Measurements from ENCODE around the gene ZNF784.

- no peak for TF ChIP-seq BCL11A (IDR thresholded peaks at IDR 0.05; ENCODE audit: low read depth, low read length)
- TF ChIP-seq, protein P1, sequence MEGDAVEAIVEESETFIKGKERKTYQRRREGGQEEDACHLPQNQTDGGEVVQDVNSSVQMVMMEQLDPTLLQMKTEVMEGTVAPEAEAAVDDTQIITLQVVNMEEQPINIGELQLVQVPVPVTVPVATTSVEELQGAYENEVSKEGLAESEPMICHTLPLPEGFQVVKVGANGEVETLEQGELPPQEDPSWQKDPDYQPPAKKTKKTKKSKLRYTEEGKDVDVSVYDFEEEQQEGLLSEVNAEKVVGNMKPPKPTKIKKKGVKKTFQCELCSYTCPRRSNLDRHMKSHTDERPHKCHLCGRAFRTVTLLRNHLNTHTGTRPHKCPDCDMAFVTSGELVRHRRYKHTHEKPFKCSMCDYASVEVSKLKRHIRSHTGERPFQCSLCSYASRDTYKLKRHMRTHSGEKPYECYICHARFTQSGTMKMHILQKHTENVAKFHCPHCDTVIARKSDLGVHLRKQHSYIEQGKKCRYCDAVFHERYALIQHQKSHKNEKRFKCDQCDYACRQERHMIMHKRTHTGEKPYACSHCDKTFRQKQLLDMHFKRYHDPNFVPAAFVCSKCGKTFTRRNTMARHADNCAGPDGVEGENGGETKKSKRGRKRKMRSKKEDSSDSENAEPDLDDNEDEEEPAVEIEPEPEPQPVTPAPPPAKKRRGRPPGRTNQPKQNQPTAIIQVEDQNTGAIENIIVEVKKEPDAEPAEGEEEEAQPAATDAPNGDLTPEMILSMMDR (IDR thresholded peaks at IDR 0.05 in 2 of 3, conservative IDR thresholded peaks at IDR 0.05 in 1 of 3; ENCODE audit: control insufficient read depth in 2 of 3, extremely low read depth in 1 of 3, insufficient read depth in 1 of 3, low read depth in 3 of 3, low read length in 3 of 3), result no peak
- TF ChIP-seq TBL1XR1 (IDR thresholded peaks at IDR 0.05; ENCODE audit: low read depth, low read length), result no peak
- no peak for TF ChIP-seq MLLT1 (IDR thresholded peaks at IDR 0.05)
- no peak for TF ChIP-seq CHD1 (IDR thresholded peaks at IDR 0.05; ENCODE audit: low read depth, low read length)
- no peak for TF ChIP-seq SMARCA5 (IDR thresholded peaks at IDR 0.05)
- no peak for TF ChIP-seq POLR2A (IDR thresholded peaks at IDR 0.05; ENCODE audit: low read depth, low read length)
- TF ChIP-seq MAX (IDR thresholded peaks at IDR 0.05; ENCODE audit: low read depth, low read length), result no peak
- TF ChIP-seq, protein P2, sequence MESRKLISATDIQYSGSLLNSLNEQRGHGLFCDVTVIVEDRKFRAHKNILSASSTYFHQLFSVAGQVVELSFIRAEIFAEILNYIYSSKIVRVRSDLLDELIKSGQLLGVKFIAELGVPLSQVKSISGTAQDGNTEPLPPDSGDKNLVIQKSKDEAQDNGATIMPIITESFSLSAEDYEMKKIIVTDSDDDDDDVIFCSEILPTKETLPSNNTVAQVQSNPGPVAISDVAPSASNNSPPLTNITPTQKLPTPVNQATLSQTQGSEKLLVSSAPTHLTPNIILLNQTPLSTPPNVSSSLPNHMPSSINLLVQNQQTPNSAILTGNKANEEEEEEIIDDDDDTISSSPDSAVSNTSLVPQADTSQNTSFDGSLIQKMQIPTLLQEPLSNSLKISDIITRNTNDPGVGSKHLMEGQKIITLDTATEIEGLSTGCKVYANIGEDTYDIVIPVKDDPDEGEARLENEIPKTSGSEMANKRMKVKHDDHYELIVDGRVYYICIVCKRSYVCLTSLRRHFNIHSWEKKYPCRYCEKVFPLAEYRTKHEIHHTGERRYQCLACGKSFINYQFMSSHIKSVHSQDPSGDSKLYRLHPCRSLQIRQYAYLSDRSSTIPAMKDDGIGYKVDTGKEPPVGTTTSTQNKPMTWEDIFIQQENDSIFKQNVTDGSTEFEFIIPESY (IDR thresholded peaks at IDR 0.05), result no peak
- TF ChIP-seq JUNB (IDR thresholded peaks at IDR 0.05), result no peak
- no peak for TF ChIP-seq NFYB (IDR thresholded peaks at IDR 0.05; ENCODE audit: insufficient read depth, low read depth, low read length)
- no peak for TF ChIP-seq SIN3A (IDR thresholded peaks at IDR 0.05; ENCODE audit: low read depth, low read length)
Measured at GRCh38 chr19:55593096-55593772, 31.1 kb downstream of the ZNF784 start.
